Adrenal gland (tissue), 12 donors: ENCODE measurements around the gene LAT. TPM values are rescaled to one million over a fixed set of nuclear protein-coding genes. Genes with fewer than 3 reads are reported as not detected.
"Not testable (repeated sequence)": the region's sequence is repeated elsewhere in the genome, so short reads cannot be mapped to it uniquely, and the experiment has no call there.

Source experiments
- DNase-seq, 7 donors: peaks; one replicate each; pipeline ENCODE4 v3.0.0-alpha.2; 2019 to 2020
- H3K27ac ChIP-seq, 5 donors: fragments of 200-600 bp; sonication (generic) in 4 of 5; 1 replicate in 3 of 5; 2 replicates in 2 of 5; pipeline versions ENCODE4 v1.5.1 to v1.8.0; 2016 to 2020; ENCODE audit warnings: mild to moderate bottlenecking in 1 of 5
- H3K27me3 ChIP-seq: fragments of 200-600 bp; 2 replicates; pipeline ENCODE4 v1.8.0; 2021
- H3K36me3 ChIP-seq, 2 donors: fragments of 200-600 bp; replicated peaks in 1 of 2; 1 replicate in 1 of 2; 2 replicates in 1 of 2; pipeline versions ENCODE4 v1.5.1 to v1.8.0; 2018 to 2022
- H3K4me1 ChIP-seq, 2 donors: fragments of 200-600 bp; replicated peaks in 1 of 2; 1 replicate in 1 of 2; 2 replicates in 1 of 2; pipeline versions ENCODE4 v1.5.1 to v1.8.0; 2018 to 2021
- H3K4me3 ChIP-seq, 4 donors: fragments of 200-600 bp; sonication (generic) in 3 of 4; one replicate each; pipeline ENCODE4 v1.5.1; 2016 to 2018
- H3K9me3 ChIP-seq, 3 donors: fragments of 200-600 bp; sonication (generic) in 1 of 3; replicated peaks in 1 of 3; 1 replicate in 2 of 3; 2 replicates in 1 of 3; pipeline versions ENCODE4 v1.5.1 to v1.8.0; 2016 to 2021
- POLR2A ChIP-seq, 2 donors: fragments of 450-650 bp; IDR thresholded peaks; one replicate each; pipeline ENCODE4 v1.6.1; 2017; ENCODE audit warnings: antibody characterized with exemption in 2 of 2, mild to moderate bottlenecking in 2 of 2, moderate library complexity in 1 of 2
- WGBS, 4 donors: extraction: QIAGEN DNeasy Blood & Tissue Kit in 2 of 4; methylation state at CpG; one replicate each; pipeline versions ENCODE4 v1.1.5 to v1.1.7; 2013 to 2017; 5-methylcytosine and 5-hydroxymethylcytosine counted together
- intact Hi-C, 2 donors: fragments of 100-400 bp; cut with DNase I; formaldehyde crosslinking; loops; one replicate each; pipeline versions ENCODE4 v1.14.1 to v1.15.0; 2022 to 2023
- polyA plus RNA-seq, 3 donors: library from polyadenylated mRNA; stranded (reverse); fragments of 200-250 nt in 2 of 3; fragments of 350-450 nt in 1 of 3; fragmentation: Illumina TruSeq in 1 of 3; extraction: RNeasy Lipid Tissue Mini Kit (QIAGEN cat#74804) in 1 of 3; gene quantifications; one replicate each; pipeline ENCODE4 v1.2.3, GENCODE V29; 2013 to 2014
- total RNA-seq, 9 donors: library from RNA; depleted of rRNA in 4 of 9; stranded (reverse); fragments of >200 nt in 4 of 9; fragments of 120-200 nt in 1 of 9; fragmentation: NEBNext Ultra II Directional in 1 of 9; extraction: Animal tissue kit (Norgen Biotek cat#: 25700) in 1 of 9; gene quantifications; one replicate each; pipeline versions ENCODE4 v1.1.0 to v1.2.4, GENCODE V29; 2013 to 2023
- TF ChIP-seq, protein P1 (sequence below), 6 experiments: fragments of 450-650 bp in 4 of 6; fragments of 200-600 bp in 2 of 6; sonication (generic) in 1 of 6; IDR thresholded peaks; 1 replicate in 5 of 6; 2 replicates in 1 of 6; pipeline versions ENCODE4 v1.5.1 to v1.8.0; 2016 to 2021; ENCODE audit warnings: antibody characterized with exemption in 6 of 6, mild to moderate bottlenecking in 2 of 6, moderate library complexity in 1 of 6
- donor health status: healthy with polysubstance abuse.
- donor health status: Bipolar disorder and iron deficiency.
- donor health status: DM: yes; HTN: yes; CAD: no.
- donor health status: DM: no; HTN: no; CAD: no.
- donor health status: DM: no; HTN: no; CAD: no.
- donor health status: DM: yes; HTN: yes; CAD: no.

The LAT gene
- total and polyA plus RNA-seq, 12 donors, result 0.42 to 50.5 (median 1.8) TPM; not detected in 1

DNA sequence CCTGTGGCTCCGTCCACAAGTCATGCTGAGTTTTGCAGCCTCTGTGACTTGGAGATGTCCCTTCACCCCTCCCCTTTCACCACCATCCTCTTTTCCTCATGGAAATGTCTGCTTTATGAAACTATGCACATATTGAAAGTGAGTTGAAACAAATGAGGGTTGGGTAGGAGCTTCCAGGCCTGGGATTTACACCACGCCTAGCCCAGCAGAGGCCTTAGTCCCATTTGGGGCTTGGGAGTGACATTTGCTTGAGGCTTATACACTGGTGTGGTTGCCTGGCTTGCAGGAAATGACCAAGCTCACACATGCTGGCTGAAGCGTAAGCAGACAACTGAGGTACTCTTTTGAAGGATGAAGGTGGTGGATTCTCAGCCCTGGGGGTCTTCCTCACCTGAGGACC, 20.8 kb upstream of the LAT start:
- Histone ChIP-seq H3K27ac (no peak overlapping the region), H3K4me3 (no peak overlapping the region), H3K9me3 (no peaks in the 10 kb centered on the region), H3K36me3 (peaks cover 0 to 47% of the 10 kb centered on the region in 2 donors), H3K27me3 (no peaks in the 10 kb centered on the region), H3K4me1 (no peaks in the 10 kb centered on the region)
- TF ChIP-seq POLR2A (IDR thresholded peaks at IDR 0.05), result no peak
- TF ChIP-seq, protein P1, sequence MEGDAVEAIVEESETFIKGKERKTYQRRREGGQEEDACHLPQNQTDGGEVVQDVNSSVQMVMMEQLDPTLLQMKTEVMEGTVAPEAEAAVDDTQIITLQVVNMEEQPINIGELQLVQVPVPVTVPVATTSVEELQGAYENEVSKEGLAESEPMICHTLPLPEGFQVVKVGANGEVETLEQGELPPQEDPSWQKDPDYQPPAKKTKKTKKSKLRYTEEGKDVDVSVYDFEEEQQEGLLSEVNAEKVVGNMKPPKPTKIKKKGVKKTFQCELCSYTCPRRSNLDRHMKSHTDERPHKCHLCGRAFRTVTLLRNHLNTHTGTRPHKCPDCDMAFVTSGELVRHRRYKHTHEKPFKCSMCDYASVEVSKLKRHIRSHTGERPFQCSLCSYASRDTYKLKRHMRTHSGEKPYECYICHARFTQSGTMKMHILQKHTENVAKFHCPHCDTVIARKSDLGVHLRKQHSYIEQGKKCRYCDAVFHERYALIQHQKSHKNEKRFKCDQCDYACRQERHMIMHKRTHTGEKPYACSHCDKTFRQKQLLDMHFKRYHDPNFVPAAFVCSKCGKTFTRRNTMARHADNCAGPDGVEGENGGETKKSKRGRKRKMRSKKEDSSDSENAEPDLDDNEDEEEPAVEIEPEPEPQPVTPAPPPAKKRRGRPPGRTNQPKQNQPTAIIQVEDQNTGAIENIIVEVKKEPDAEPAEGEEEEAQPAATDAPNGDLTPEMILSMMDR (IDR thresholded peaks at IDR 0.05), result no peak
- intact Hi-C loops, result no loop called here
- WGBS, 4 donors, result 84 to 94% (median 94%) methylated on average over 3 of the region's 3 CpGs
- DNase-seq, result no peak

DNA sequence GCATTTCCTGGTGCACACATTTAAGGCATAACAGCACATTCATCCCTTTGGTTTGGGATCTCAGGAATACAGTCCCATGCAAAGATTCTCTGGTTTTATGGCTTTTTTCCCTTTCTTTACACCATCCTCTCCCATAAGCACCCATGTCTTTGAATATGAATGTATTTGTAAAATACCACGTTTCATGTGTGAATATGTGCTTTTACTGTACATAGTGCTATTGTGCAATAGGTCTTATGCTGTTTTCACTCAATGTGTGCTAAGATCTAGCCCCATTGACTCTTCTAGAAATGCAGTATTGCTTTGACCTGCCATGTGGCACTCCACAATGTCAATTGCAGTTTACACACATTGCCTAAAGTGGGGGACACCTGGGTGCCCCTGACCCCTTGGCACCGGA, 20.4 kb upstream of the LAT start:
- Histone ChIP-seq H3K27ac (no peak overlapping the region), H3K4me1 (no peaks in the 10 kb centered on the region), H3K27me3 (no peaks in the 10 kb centered on the region), H3K36me3 (peaks cover 0 to 45% of the 10 kb centered on the region in 2 donors), H3K4me3 (no peak overlapping the region), H3K9me3 (no peaks in the 10 kb centered on the region)
- intact Hi-C loops, result no loop called here
- DNase-seq, result no peak
- TF ChIP-seq, protein P1 (IDR thresholded peaks at IDR 0.05), result no peak
- TF ChIP-seq POLR2A (IDR thresholded peaks at IDR 0.05), result no peak
- 86 to 100% (median 92%) methylated on average over 2 of the region's 2 CpGs for WGBS, 4 donors

DNA sequence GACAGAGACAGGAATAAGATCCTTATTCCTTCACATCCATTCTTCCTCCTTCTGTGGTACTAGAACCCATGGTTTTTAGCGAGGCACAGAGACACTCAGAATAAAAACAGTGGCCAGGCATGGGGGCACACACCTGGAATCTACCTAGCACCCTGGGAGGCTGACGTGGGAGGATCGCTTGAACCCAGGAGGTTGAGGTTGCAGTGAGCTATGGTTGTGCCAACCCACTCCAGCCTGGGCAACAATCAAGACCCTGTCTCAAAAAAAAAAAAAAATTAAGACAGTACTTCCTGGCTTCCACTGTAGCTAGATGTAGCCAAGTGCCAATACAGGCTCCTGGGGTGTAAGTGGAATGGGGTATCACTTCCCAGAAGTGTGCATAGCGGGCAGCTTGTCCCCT, 17.7 kb upstream of the LAT start:
- no peaks in the 10 kb centered on the region for H3K9me3 ChIP-seq
- no peak overlapping the region for H3K4me3 ChIP-seq
- intact Hi-C loops, result no loop called here
- TF ChIP-seq, protein P1 (IDR thresholded peaks at IDR 0.05), result no peak
- TF ChIP-seq POLR2A (IDR thresholded peaks at IDR 0.05), result no peak
- no peak for DNase-seq
- WGBS, 4 donors, result 90 to 96% (median 94%) methylated on average over 4 of the region's 4 CpGs
- H3K36me3 ChIP-seq, result peaks cover 0 to 25% of the 10 kb centered on the region in 2 donors
- no peak overlapping the region for H3K27ac ChIP-seq
- H3K27me3 ChIP-seq, result no peaks in the 10 kb centered on the region
- no peaks in the 10 kb centered on the region for H3K4me1 ChIP-seq

DNA sequence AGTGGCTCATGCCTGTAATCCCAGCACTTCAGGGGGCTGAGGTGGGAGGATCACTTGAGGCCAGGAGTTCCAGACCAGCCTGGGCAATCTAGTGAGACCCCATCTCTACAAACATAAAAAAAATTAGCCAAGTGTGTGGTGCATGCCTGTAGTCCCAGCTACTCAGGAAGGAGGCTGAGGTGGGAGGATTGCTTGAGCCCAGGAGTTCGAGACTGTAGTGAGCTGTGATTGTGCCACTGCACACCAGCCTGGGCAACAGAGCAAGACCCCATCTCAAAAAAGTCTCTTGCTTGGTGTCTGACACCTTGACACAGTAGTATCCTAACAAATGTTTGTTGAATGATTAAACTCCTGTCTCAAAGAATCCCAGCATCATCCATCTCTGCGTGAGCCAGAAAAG, 15.2 kb upstream of the LAT start:
- H3K27me3 ChIP-seq, H3K36me3 ChIP-seq, H3K4me1 ChIP-seq, DNase-seq, H3K27ac ChIP-seq, H3K9me3 ChIP-seq, H3K4me3 ChIP-seq, intact Hi-C loops: not testable (repeated sequence)
- 78 to 86% (median 85%) methylated on average over 2 of the region's 2 CpGs for WGBS, 4 donors

DNA sequence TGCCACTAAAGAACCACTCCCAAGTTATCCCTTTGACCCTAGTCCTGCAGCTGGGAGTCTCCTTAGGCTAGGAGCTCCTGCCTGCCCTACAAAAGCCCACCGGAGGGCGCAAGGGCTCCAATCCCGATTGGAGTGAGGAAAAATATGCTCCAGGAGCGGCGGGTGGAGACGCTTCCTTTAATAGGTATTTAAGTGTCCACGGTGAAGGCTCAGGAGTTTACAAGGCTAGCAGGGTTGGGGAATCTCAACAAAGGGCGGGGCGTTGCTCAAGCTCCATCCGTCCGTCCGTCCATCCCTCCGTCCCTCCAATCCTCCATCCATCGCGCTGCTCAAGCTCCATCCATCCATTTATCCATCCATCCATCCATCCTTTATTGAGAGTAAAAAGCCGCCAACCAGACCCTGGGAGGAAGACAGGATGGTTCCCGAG, 10.8 kb upstream of the LAT start:
- 0 to 1% (median 0%) methylated on average over 12 to 17 of the region's 17 CpGs for WGBS, 4 donors
- no peak for TF ChIP-seq POLR2A (IDR thresholded peaks at IDR 0.05)
- TF ChIP-seq, protein P1 (IDR thresholded peaks at IDR 0.05), result peak; percentile 34 to 55 (median 39)

More for the DNA sequence above, 10.8 kb upstream of the LAT start:
- no peaks in the 10 kb centered on the region for H3K27me3 ChIP-seq
- no peaks in the 10 kb centered on the region for H3K9me3 ChIP-seq
- H3K36me3 ChIP-seq, result peaks cover 0 to 6% of the 10 kb centered on the region in 2 donors
- peak overlapping the region in 3 of 4 donors; percentile 71 to 96 (median 82) for H3K4me3 ChIP-seq
- H3K27ac ChIP-seq, result peak overlapping the region in 3 of 5 donors; percentile 23 to 75 (median 74)
- intact Hi-C loops, result no loop called here
- peaks cover 15 to 18% of the 10 kb centered on the region in 2 donors for H3K4me1 ChIP-seq
- peak; percentile 38 to 72 (median 46) for DNase-seq
